HCT116 (cell line): Measurements from ENCODE around the gene NHP2. TPM values are rescaled to one million over a fixed set of nuclear protein-coding genes. Genes with fewer than 3 reads are reported as not detected.
A peak's percentile ranks its signal among the peaks of the same experiment; 100 is the strongest.

ENCODE experiments used
- ATAC-seq: fragments of 200-7000 bp; cut with Tn5 transposase; 2 replicates; pipeline ENCODE4 v1.9.1; 2020; ENCODE audit warnings: mild to moderate bottlenecking, moderate library complexity
- BruUV-seq: library from RNA; stranded (reverse); fragments of 400-500 nt; replicated peaks from 2 replicates; lab custom pipeline; 2021; lab: Mats Ljungman, UMichigan
- CTCF ChIA-PET: fragments of 300-600 bp; sonication (Branson Sonifier 250); formaldehyde crosslinking; loops from one replicate; lab custom pipeline; 2021; ENCODE audit warnings: antibody characterized with exemption; lab: Charles Lee
- POLR2A ChIA-PET: fragments of 300-600, 350-600 bp; sonication (Branson Sonifier 250); formaldehyde crosslinking; loops from one replicate; lab custom pipeline; 2021; ENCODE audit warnings: antibody characterized with exemption; lab: Charles Lee
- RAD21 ChIA-PET, 2 experiments: fragments of 300-600 bp; sonication (Branson Sonifier 250); formaldehyde crosslinking; loops; one replicate each; lab custom pipeline; 2023; ENCODE audit warnings: low total read pairs in 2 of 2; ENCODE audit not compliant: uncharacterized antibody in 2 of 2, unreplicated experiment in 2 of 2, low non-redundant PET in 1 of 2; lab: Charles Lee
- DNase-seq: peaks from one replicate; pipeline ENCODE4 v3.0.0-alpha.2; 2010; ENCODE audit warnings: low read depth, low spot score
- H2AFZ ChIP-seq: fragments of 200-600 bp; shearing (Covaris generic), sonication (generic); 2 replicates; pipeline ENCODE4 v1.6.1; 2017; ENCODE audit warnings: low read depth, mixed run types, mixed read lengths, antibody characterized with exemption, low read length; ENCODE audit not compliant: poor library complexity, severe bottlenecking
- H3K27ac ChIP-seq: 2 replicates; pipeline ENCODE4 v1.5.1; 2012; ENCODE audit warnings: low read depth, low read length
- H3K27me3 ChIP-seq: fragments of 200-600 bp; sonication (generic); 2 replicates; pipeline ENCODE4 v1.6.1; 2016; ENCODE audit warnings: mixed run types, low read length, mixed read lengths; ENCODE audit not compliant: insufficient read depth
- H3K36me3 ChIP-seq, 2 experiments: fragments of 200-500 bp in 1 of 2; fragments of 200-600 bp in 1 of 2; sonication (Bioruptor generic) in 1 of 2; sonication (generic) in 1 of 2; 2 replicates each; pipeline versions ENCODE4 v1.5.1 to v1.6.1; 2014 to 2016; ENCODE audit warnings: low read length in 2 of 2, inconsistent platforms in 1 of 2, mixed read lengths in 1 of 2, mixed run types in 1 of 2; ENCODE audit not compliant: insufficient read depth in 2 of 2, control insufficient read depth in 1 of 2
- H3K4me1 ChIP-seq, 2 experiments: fragments of 200-600 bp in 1 of 2; sonication (generic) in 1 of 2; 2 replicates each; pipeline versions ENCODE4 v1.5.1 to v1.6.1; 2012 to 2017; ENCODE audit warnings: low read length in 2 of 2, inconsistent platforms in 1 of 2, mild to moderate bottlenecking in 1 of 2, mixed read lengths in 1 of 2, mixed run types in 1 of 2, moderate library complexity in 1 of 2; ENCODE audit not compliant: insufficient read depth in 2 of 2, control insufficient read depth in 1 of 2
- H3K4me2 ChIP-seq: fragments of 200-600 bp; sonication (generic); 2 replicates; pipeline ENCODE4 v1.6.1; 2017; ENCODE audit warnings: mixed run types, low read length, mixed read lengths
- H3K4me3 ChIP-seq, 2 experiments: fragments of 200-600 bp in 1 of 2; sonication (generic) in 1 of 2; replicated peaks in 1 of 2; 2 replicates each; pipeline ENCODE4 v1.5.1; 2011 to 2016; ENCODE audit warnings: low read length in 2 of 2, control low read depth in 1 of 2, low read depth in 1 of 2, mild to moderate bottlenecking in 1 of 2, mixed read lengths in 1 of 2, mixed run types in 1 of 2
- H3K79me2 ChIP-seq: fragments of 200-600 bp; sonication (generic); 2 replicates; pipeline ENCODE4 v1.6.1; 2017; ENCODE audit warnings: mild to moderate bottlenecking, mixed run types, low read length, moderate library complexity, mixed read lengths; ENCODE audit not compliant: insufficient read depth
- H3K9ac ChIP-seq: fragments of 200-600 bp; sonication (generic); 2 replicates; pipeline ENCODE4 v1.6.1; 2016; ENCODE audit warnings: low read length, mixed read lengths
- H3K9me2 ChIP-seq: fragments of 200-600 bp; sonication (generic), shearing (Covaris generic); 2 replicates; pipeline ENCODE4 v1.6.1; 2017; ENCODE audit warnings: mixed run types, mild to moderate bottlenecking, moderate library complexity; ENCODE audit not compliant: insufficient read depth
- H3K9me3 ChIP-seq, 2 experiments: fragments of 200-500 bp in 1 of 2; fragments of 200-600 bp in 1 of 2; sonication (Bioruptor generic) in 1 of 2; sonication (generic) in 1 of 2; 2 replicates each; pipeline ENCODE4 v1.6.1; 2014 to 2017; ENCODE audit warnings: low read length in 2 of 2, mixed read lengths in 2 of 2, inconsistent platforms in 1 of 2, low read depth in 1 of 2, mild to moderate bottlenecking in 1 of 2, mixed run types in 1 of 2, moderate library complexity in 1 of 2; ENCODE audit not compliant: control insufficient read depth in 1 of 2, insufficient read depth in 1 of 2
- H4K20me1 ChIP-seq: fragments of 200-600 bp; sonication (generic), shearing (Covaris generic); 2 replicates; pipeline ENCODE4 v1.6.1; 2017; ENCODE audit warnings: mixed run types, mild to moderate bottlenecking, moderate library complexity; ENCODE audit not compliant: insufficient read depth
- CEBPB ChIP-seq: IDR thresholded peaks from 2 replicates; pipeline ENCODE4 v1.6.1; 2012; ENCODE audit warnings: low read depth
- EGR1 ChIP-seq: IDR thresholded peaks from 2 replicates; pipeline ENCODE4 v1.6.1; 2012; ENCODE audit warnings: low read depth
- ELF1 ChIP-seq: IDR thresholded peaks from 2 replicates; pipeline ENCODE4 v1.6.1; 2012; ENCODE audit warnings: low read depth, borderline replicate concordance
- EZH2 ChIP-seq: fragments of 200-600 bp; sonication (generic); IDR thresholded peaks from 2 replicates; pipeline ENCODE4 v1.6.1; 2017; ENCODE audit warnings: antibody characterized with exemption, mixed run types
- EZH2phosphoT487 ChIP-seq: fragments of 200-600 bp; IDR thresholded peaks from 2 replicates; pipeline ENCODE4 v1.6.1; 2018; ENCODE audit warnings: antibody characterized with exemption, borderline replicate concordance
- JUND ChIP-seq: IDR thresholded peaks from 2 replicates; pipeline ENCODE4 v1.6.1; 2012
- POLR2AphosphoS5 ChIP-seq: IDR thresholded peaks from 2 replicates; pipeline ENCODE4 v1.6.1; 2011; ENCODE audit warnings: mild to moderate bottlenecking, low read depth, low read length, moderate library complexity
- TCF7L2 ChIP-seq: IDR thresholded peaks from 2 replicates; pipeline ENCODE4 v1.7.0; 2011; ENCODE audit warnings: borderline replicate concordance, inconsistent platforms; ENCODE audit not compliant: insufficient read depth, insufficient read length; ENCODE audit errors: extremely low read depth
- YY1 ChIP-seq: IDR thresholded peaks from 2 replicates; pipeline ENCODE4 v1.6.1; 2011; ENCODE audit warnings: low read length, low read depth, moderate library complexity, mild to moderate bottlenecking; ENCODE audit not compliant: insufficient replicate concordance; ENCODE audit errors: extremely low read depth
- ZNF274 ChIP-seq: fragments of 200-500 bp; sonication (Bioruptor generic); IDR thresholded peaks from 2 replicates; pipeline ENCODE4 v1.6.1; 2014; ENCODE audit warnings: mild to moderate bottlenecking, low read depth, low read length, inconsistent platforms
- intact Hi-C: fragments of 100-400 bp; cut with micrococcal nuclease; formaldehyde crosslinking; loops from 2 replicates; pipeline ENCODE4 v1.10.0; 2022
- total RNA-seq: library from RNA; stranded (reverse); gene quantifications from one replicate; pipeline ENCODE4 v1.2.1, GENCODE V29; 2021; ENCODE audit not compliant: unreplicated experiment
- TF ChIP-seq, protein P1 (sequence below): IDR thresholded peaks from 2 replicates; pipeline ENCODE4 v1.6.1; 2012
- TF ChIP-seq, protein P2 (sequence below): IDR thresholded peaks from 2 replicates; pipeline ENCODE4 v1.6.1; 2011; ENCODE audit warnings: mild to moderate bottlenecking, low read length, moderate library complexity; ENCODE audit not compliant: insufficient replicate concordance; ENCODE audit errors: extremely low read depth

The NHP2 gene
- total RNA-seq, 1 experiment from 2014 or later = 260 TPM

DNA sequence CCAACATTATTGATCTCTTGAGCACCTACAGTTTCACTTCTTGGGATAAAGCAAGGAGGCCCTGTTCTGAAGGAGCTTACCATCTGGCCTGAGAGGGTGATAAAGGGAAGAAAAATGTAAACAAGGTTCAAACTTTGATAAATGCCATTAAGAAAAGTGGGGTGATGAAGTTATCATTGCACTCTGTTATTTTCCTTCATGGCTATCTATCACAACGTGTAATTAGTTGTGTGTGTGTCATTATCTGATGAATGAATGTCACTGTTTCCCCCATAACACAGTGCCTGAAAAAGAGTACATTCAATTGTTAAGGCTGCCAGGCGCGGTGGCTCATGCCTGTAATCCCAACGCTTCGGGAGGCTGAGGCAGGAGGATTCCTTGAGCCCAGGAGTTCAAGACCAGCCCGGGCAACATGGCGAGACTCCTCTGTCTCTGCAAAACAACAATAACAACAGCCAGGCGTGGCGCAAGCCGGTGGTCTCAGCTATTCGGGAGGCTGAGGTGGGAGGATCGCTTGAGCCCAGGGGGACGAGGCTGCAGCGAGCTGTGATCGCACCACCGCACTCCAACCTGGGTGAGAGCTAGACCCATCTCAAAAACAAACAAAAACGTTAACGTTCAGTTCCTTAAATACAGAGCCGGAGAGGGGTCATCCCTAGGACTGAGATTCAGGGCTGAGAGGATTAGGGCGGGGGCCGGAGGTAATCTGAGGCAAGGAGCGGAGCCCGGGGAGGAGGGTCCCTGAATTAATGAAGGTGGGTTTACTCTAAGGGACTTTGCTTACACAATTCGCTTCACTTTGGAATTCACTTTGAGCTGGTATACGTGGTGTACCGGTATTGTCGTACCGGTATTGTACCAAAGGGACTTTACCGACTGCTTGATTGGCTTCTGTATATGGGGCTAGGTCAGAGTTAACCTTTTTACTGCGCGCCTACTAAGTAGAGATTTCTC, 917 bp downstream of the NHP2 start:
- POLR2A ChIA-PET = interaction anchor here (0.6 to 1.7 kb wide), 3 partner anchors 15 to 77 kb away, joined by 4 to 5 read pairs (median 4); no protein-coding TSS in a partner anchor
- no peaks in the 10 kb centered on the region for H4K20me1 ChIP-seq
- no peaks in the 10 kb centered on the region for H3K27me3 ChIP-seq
- peaks cover 33% of the 10 kb centered on the region for H3K79me2 ChIP-seq
- no peak for DNase-seq
- RAD21 ChIA-PET = interaction anchor here in 1 of 2 experiments (1.0 kb wide), 1 partner anchor 77 kb away, joined by 5 read pairs; no protein-coding TSS in a partner anchor
- no peak overlapping the region for H2AFZ ChIP-seq
- ATAC-seq = no peak
- intact Hi-C loops = loop anchor here (5.0 kb wide), 1 partner anchor 550 kb away; the partner anchor contains the start of gene B4GALT7
- peak overlapping the region; percentile 78 for H3K4me2 ChIP-seq
- CTCF ChIA-PET = interaction anchor here (1.1 to 1.9 kb wide), 2 partner anchors 10 to 77 kb away, joined by 7 to 11 read pairs; no protein-coding TSS in a partner anchor
- no peaks in the 10 kb centered on the region for H3K9me3 ChIP-seq
- no peak for TF ChIP-seq YY1
- TF ChIP-seq ELF1 = no peak
- no peak for TF ChIP-seq JUND
- no peak for TF ChIP-seq TCF7L2
- no peak for TF ChIP-seq EZH2
- TF ChIP-seq, protein P1, sequence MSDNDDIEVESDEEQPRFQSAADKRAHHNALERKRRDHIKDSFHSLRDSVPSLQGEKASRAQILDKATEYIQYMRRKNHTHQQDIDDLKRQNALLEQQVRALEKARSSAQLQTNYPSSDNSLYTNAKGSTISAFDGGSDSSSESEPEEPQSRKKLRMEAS = no peak
- TF ChIP-seq ZNF274 = no peak
- TF ChIP-seq POLR2AphosphoS5 = no peak
- no peak for TF ChIP-seq EGR1
- TF ChIP-seq, protein P2, sequence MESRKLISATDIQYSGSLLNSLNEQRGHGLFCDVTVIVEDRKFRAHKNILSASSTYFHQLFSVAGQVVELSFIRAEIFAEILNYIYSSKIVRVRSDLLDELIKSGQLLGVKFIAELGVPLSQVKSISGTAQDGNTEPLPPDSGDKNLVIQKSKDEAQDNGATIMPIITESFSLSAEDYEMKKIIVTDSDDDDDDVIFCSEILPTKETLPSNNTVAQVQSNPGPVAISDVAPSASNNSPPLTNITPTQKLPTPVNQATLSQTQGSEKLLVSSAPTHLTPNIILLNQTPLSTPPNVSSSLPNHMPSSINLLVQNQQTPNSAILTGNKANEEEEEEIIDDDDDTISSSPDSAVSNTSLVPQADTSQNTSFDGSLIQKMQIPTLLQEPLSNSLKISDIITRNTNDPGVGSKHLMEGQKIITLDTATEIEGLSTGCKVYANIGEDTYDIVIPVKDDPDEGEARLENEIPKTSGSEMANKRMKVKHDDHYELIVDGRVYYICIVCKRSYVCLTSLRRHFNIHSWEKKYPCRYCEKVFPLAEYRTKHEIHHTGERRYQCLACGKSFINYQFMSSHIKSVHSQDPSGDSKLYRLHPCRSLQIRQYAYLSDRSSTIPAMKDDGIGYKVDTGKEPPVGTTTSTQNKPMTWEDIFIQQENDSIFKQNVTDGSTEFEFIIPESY = no peak
- TF ChIP-seq CEBPB = no peak
- no peak for TF ChIP-seq EZH2phosphoT487
- BruUV-seq = no TSS peak
- H3K4me3 ChIP-seq = peak overlapping the region; percentile 78 to 86
- no peaks in the 10 kb centered on the region for H3K9me2 ChIP-seq
- peak overlapping the region; percentile 87 for H3K9ac ChIP-seq
- peak overlapping the region; percentile 51 for H3K27ac ChIP-seq
- peaks cover 15 to 29% of the 10 kb centered on the region in 2 experiments; a peak in 3 of 4 replicates for H3K36me3 ChIP-seq
- peaks cover 14 to 21% of the 10 kb centered on the region in 2 experiments; a peak in 3 of 4 replicates for H3K4me1 ChIP-seq
